Activated naive CD4-positive, alpha-beta T cell treated with anti-CD3 and anti-CD28 coated beads for 36 hours (primary cell): ENCODE measurements around the gene TNFRSF19. TPM values are rescaled to one million over a fixed set of nuclear protein-coding genes. Genes with fewer than 3 reads are reported as not detected.

Source experiments
- CTCF ChIA-PET: fragments of 350-600 bp; sonication (Branson Sonifier 250); formaldehyde crosslinking; loops from one replicate; lab custom pipeline; 2021; ENCODE audit warnings: antibody characterized with exemption; lab: Charles Lee
- DNase-seq: peaks from one replicate; pipeline ENCODE4 v3.0.0-alpha.2; 2020
- H3K27ac Mint-ChIP-seq: one replicate; pipeline ENCODE4 v1.8.0; 2021; ENCODE audit warnings: mild to moderate bottlenecking, mixed read lengths
- H3K27me3 Mint-ChIP-seq: one replicate; pipeline ENCODE4 v1.8.0; 2021; ENCODE audit warnings: low read depth, mixed read lengths
- H3K36me3 Mint-ChIP-seq: one replicate; pipeline ENCODE4 v1.8.0; 2021; ENCODE audit warnings: low read depth, mixed read lengths
- H3K4me1 Mint-ChIP-seq: one replicate; pipeline ENCODE4 v1.8.0; 2021; ENCODE audit warnings: low read depth, mixed read lengths
- H3K4me3 Mint-ChIP-seq: one replicate; pipeline ENCODE4 v1.8.0; 2021; ENCODE audit warnings: mild to moderate bottlenecking, moderate library complexity, mixed read lengths
- H3K9me3 Mint-ChIP-seq: one replicate; pipeline ENCODE4 v1.8.0; 2021; ENCODE audit warnings: mixed read lengths
- intact Hi-C: fragments of 100-400 bp; cut with micrococcal nuclease; formaldehyde crosslinking; loops from one replicate; pipeline ENCODE4 v1.15.1; 2023
- total RNA-seq, 2 experiments: library from RNA; stranded (reverse); gene quantifications; one replicate each; pipeline ENCODE4 v1.2.3, GENCODE V29; 2021

TNFRSF19 gene
- total RNA-seq, 2 experiments from 2014 or later: not detected

- intact Hi-C loops: loop anchor here (5.0 to 10.0 kb wide), 2 partner anchors 298 to 680 kb away; no protein-coding TSS in a partner anchor
- CTCF ChIA-PET: no interaction called here
- no peak for DNase-seq
Observed at GRCh38 chr13:23574421-23575145, 4.4 kb downstream of the TNFRSF19 start.

GRCh38 chr13:23575632-23576031 is 5.4 kb downstream of the TNFRSF19 start:
- Mint-ChIP-seq H3K9me3 (no peaks in the 10 kb centered on the region), H3K36me3 (no peaks in the 10 kb centered on the region), H3K27ac (no peak overlapping the region), H3K4me1 (peaks cover 18% of the 10 kb centered on the region), H3K27me3 (peaks cover 28% of the 10 kb centered on the region), H3K4me3 (no peak overlapping the region)
- intact Hi-C loops: loop anchor here (5.0 to 10.0 kb wide), 2 partner anchors 297 to 679 kb away; no protein-coding TSS in a partner anchor
- no peak for DNase-seq
- CTCF ChIA-PET: no interaction called here

More at GRCh38 chr13:23574421-23575145, 4.4 kb downstream of the TNFRSF19 start:
- Mint-ChIP-seq H3K9me3 (no peaks in the 10 kb centered on the region), H3K27me3 (peaks cover 26% of the 10 kb centered on the region), H3K4me3 (no peak overlapping the region), H3K4me1 (peaks cover 15% of the 10 kb centered on the region), H3K36me3 (no peaks in the 10 kb centered on the region), H3K27ac (no peak overlapping the region)

- peak overlapping the region; percentile 76 for H3K4me3 Mint-ChIP-seq
- DNase-seq: peak; percentile 80
- H3K9me3 Mint-ChIP-seq: no peaks in the 10 kb centered on the region
- peaks cover 34% of the 10 kb centered on the region for H3K27me3 Mint-ChIP-seq
- intact Hi-C loops: loop anchor here (1.0 to 10.0 kb wide), 10 partner anchors 20 to 1976 kb away; partner anchors contain the start of genes MIPEP and SPATA13
- peaks cover 17% of the 10 kb centered on the region for H3K4me1 Mint-ChIP-seq
- CTCF ChIA-PET: interaction anchor here (0.5 to 1.4 kb wide), 4 partner anchors 8 to 125 kb away, joined by 3 to 7 read pairs (median 4); partner anchors contain the start of gene TNFRSF19
- no peak overlapping the region for H3K27ac Mint-ChIP-seq
- H3K36me3 Mint-ChIP-seq: no peaks in the 10 kb centered on the region
Observed at GRCh38 chr13:23578411-23579071, 8.3 kb downstream of the TNFRSF19 start.

DNA sequence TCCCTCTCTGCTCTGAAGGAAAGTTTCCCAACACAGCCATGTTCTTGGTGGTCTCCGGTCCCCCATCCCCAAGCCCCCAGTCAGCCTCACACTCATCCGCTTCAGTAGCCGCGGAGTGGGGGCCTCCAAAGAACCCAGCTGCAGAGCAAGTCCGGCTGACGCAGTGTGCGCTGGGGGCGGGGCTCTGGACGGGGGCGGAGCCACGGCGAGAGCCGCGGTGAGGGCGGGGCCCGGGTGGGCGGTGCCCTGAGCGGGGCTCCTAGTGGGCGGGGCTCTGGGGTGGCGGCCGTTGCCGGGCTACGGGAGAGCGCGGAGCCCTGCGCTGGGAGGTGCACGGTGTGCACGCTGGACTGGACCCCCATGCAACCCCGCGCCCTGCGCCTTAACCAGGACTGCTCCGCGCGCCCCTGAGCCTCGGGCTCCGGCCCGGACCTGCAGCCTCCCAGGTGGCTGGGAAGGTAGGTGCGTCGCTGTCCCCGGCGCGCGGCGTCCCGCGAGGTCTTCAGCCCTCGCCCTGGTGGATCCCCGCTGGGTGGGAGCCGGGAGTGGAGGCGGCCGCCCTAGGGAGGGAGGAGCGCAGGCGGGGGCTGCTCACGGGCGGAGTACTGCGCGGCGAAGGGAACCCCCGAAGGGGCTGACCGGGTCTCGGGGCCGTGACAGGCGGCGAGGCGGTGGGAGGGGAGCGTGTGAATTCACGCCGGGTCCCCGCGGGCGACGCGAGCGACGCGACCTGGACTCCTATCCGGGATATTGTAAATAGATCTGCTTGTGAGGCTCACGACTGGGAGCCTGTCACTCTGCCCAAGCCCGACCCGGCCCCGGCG is 9.1 kb downstream of the TNFRSF19 start:
- Mint-ChIP-seq H3K27ac (no peak overlapping the region), H3K36me3 (no peaks in the 10 kb centered on the region), H3K9me3 (no peaks in the 10 kb centered on the region), H3K4me1 (peaks cover 17% of the 10 kb centered on the region), H3K27me3 (peaks cover 38% of the 10 kb centered on the region), H3K4me3 (peak overlapping the region; percentile 76)
- peak; percentile 92 for DNase-seq
- intact Hi-C loops: loop anchor here (1.0 to 10.0 kb wide), 10 partner anchors 20 to 1976 kb away; partner anchors contain the start of genes MIPEP and SPATA13
- CTCF ChIA-PET: interaction anchor here (0.6 to 1.4 kb wide), 2 partner anchors 9 to 77 kb away, joined by 3 to 7 read pairs; partner anchors contain the start of gene TNFRSF19

DNA sequence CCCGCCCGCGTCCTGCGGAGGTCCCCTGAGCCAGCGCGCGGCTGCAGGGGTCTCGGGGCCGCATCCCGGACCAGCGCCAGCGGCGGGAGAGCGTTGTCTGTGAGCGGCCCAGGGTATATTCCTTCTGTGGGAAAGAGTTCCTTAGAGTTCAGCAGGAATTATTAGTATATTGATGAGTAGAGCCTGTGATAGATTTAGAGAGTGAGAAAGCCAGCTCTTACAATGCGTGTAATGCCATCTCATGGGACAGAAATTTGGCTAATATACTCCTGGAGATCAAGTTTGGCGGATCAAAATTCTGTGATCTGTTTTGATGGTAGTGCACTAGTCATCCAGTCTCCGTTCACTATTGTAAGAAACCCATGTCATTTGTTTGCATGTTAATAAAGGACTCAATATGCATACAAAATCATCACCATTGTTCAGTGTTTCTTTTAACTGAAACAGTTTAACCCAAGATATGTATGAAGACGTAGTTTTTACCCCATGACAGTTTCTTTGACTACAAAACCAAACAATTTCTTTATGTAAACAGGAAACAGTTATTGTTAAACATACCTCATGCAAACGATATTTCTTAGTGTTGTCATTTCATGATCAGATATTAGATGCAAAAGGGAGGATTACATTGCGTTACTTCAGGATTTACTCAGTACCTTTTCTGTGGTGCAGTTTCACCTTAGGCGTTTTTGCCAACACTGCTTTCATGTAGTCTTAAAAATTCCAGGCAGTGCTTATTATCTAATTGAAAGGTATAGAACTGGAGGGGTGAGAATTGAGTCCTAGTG is 9.9 kb downstream of the TNFRSF19 start:
- Mint-ChIP-seq H3K9me3 (no peaks in the 10 kb centered on the region), H3K4me3 (peak overlapping the region; percentile 76), H3K27me3 (peaks cover 38% of the 10 kb centered on the region), H3K36me3 (no peaks in the 10 kb centered on the region), H3K27ac (no peak overlapping the region), H3K4me1 (peaks cover 14% of the 10 kb centered on the region)
- intact Hi-C loops: loop anchor here (1.0 to 10.0 kb wide), 10 partner anchors 21 to 1977 kb away; partner anchors contain the start of genes MIPEP and SPATA13
- DNase-seq: no peak
- CTCF ChIA-PET: no interaction called here

DNA sequence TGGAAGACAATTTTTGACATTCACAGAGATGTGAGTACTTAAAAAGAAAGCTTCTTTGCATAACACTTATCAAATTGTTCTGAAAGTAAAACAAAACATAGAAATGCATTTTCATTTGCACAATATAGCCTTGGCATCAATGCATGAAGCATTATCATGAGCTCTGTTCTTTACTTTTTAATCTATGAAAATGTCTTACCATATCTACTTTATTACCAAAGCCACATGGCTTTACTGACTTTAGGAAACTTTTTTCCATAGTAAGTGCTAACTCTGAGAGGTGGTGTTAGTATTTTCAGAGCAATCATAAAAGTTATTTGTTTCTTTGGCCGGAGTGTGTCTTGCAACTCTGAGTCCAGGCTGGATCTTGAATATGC is 10.5 kb downstream of the TNFRSF19 start:
- H3K9me3 Mint-ChIP-seq: no peaks in the 10 kb centered on the region
- CTCF ChIA-PET: no interaction called here
- H3K4me3 Mint-ChIP-seq: no peak overlapping the region
- H3K4me1 Mint-ChIP-seq: peaks cover 14% of the 10 kb centered on the region
- H3K36me3 Mint-ChIP-seq: no peaks in the 10 kb centered on the region
- H3K27me3 Mint-ChIP-seq: peaks cover 43% of the 10 kb centered on the region
- intact Hi-C loops: no loop called here
- no peak overlapping the region for H3K27ac Mint-ChIP-seq
- DNase-seq: no peak

- peaks cover 40% of the 10 kb centered on the region for H3K27me3 Mint-ChIP-seq
Observed at GRCh38 chr13:23583491-23583890, 13.3 kb downstream of the TNFRSF19 start.

DNA sequence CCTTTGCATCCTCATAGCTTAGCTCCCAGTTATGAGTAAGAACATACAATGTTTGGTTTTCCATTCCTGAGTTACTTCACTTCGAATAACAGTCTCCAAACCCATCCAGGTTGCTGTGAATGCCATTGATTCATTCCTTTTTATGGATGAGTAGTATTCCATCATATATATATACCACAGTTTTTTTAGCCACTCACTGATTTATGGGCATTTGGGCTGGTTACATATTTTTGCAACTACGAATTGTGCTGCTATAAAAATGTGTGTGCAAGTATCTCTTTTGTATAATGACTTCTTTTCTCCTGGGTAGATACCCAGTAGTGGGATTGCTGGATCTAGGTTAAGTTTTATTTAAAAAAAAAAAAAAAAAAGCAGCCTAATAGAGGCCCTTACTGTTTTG is 14.1 kb downstream of the TNFRSF19 start:
- no peak overlapping the region for H3K27ac Mint-ChIP-seq
- DNase-seq: no peak
- intact Hi-C loops: no loop called here
- H3K9me3 Mint-ChIP-seq: no peaks in the 10 kb centered on the region
- peaks cover 8% of the 10 kb centered on the region for H3K4me1 Mint-ChIP-seq
- H3K27me3 Mint-ChIP-seq: peaks cover 45% of the 10 kb centered on the region
- H3K36me3 Mint-ChIP-seq: no peaks in the 10 kb centered on the region
- H3K4me3 Mint-ChIP-seq: no peak overlapping the region
- CTCF ChIA-PET: no interaction called here

More at GRCh38 chr13:23583491-23583890, 13.3 kb downstream of the TNFRSF19 start:
- CTCF ChIA-PET: no interaction called here
- Mint-ChIP-seq H3K27ac (no peak overlapping the region), H3K4me1 (peaks cover 9% of the 10 kb centered on the region), H3K4me3 (no peak overlapping the region), H3K9me3 (no peaks in the 10 kb centered on the region), H3K36me3 (no peaks in the 10 kb centered on the region)
- no peak for DNase-seq
- intact Hi-C loops: no loop called here

DNA sequence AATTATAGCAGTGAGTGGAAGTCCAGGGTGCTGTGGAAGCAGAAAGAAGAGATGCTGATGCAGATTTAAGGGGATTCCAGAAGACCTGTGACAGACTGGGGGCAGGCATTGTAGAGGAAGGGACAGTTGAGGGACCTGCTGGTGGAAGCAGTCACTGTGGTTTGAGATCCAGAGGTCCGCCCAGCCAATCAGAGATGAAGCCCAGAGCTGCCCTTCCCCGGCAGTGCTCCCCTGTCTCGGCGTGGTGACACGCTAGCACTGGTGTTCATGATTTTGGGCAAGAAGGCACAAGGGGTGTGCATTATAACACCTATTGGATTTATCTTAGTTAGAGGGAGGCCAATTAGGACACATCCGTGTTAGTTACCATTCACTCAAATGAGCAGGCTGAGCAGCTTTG is 16.1 kb downstream of the TNFRSF19 start:
- H3K4me3 Mint-ChIP-seq: no peak overlapping the region

GRCh38 chr13:23588666-23589065 is 18.5 kb downstream of the TNFRSF19 start:
- H3K4me3 Mint-ChIP-seq: no peak overlapping the region
- no peaks in the 10 kb centered on the region for H3K36me3 Mint-ChIP-seq
- no peaks in the 10 kb centered on the region for H3K4me1 Mint-ChIP-seq
- intact Hi-C loops: no loop called here
- no peaks in the 10 kb centered on the region for H3K9me3 Mint-ChIP-seq
- CTCF ChIA-PET: no interaction called here
- peaks cover 24% of the 10 kb centered on the region for H3K27me3 Mint-ChIP-seq
- DNase-seq: no peak
- H3K27ac Mint-ChIP-seq: no peak overlapping the region

More for the DNA sequence above, 16.1 kb downstream of the TNFRSF19 start:
- no peak for DNase-seq
- CTCF ChIA-PET: no interaction called here
- intact Hi-C loops: no loop called here
- H3K4me1 Mint-ChIP-seq: no peaks in the 10 kb centered on the region
- peaks cover 36% of the 10 kb centered on the region for H3K27me3 Mint-ChIP-seq
- H3K27ac Mint-ChIP-seq: no peak overlapping the region
- no peaks in the 10 kb centered on the region for H3K9me3 Mint-ChIP-seq
- H3K36me3 Mint-ChIP-seq: no peaks in the 10 kb centered on the region

- DNase-seq: no peak
- no peak overlapping the region for H3K4me3 Mint-ChIP-seq
- H3K27ac Mint-ChIP-seq: no peak overlapping the region
- CTCF ChIA-PET: no interaction called here
- H3K36me3 Mint-ChIP-seq: no peaks in the 10 kb centered on the region
- intact Hi-C loops: no loop called here
- no peaks in the 10 kb centered on the region for H3K9me3 Mint-ChIP-seq
- no peaks in the 10 kb centered on the region for H3K4me1 Mint-ChIP-seq
- H3K27me3 Mint-ChIP-seq: peaks cover 27% of the 10 kb centered on the region
Observed at GRCh38 chr13:23592596-23592995, 22.4 kb downstream of the TNFRSF19 start.
